Lower lobe of right lung (tissue), 2 donors: ENCODE data around the gene MAP7. TPM values are rescaled to one million over a fixed set of nuclear protein-coding genes. Genes with fewer than 3 reads are reported as not detected.
A peak's percentile ranks its signal among the peaks of the same experiment; 100 is the strongest.

Source experiments
- ATAC-seq, 2 donors: fragments of 200-7000 bp; cut with Tn5 transposase; one replicate each; pipeline ENCODE4 v1.9.1; 2020 to 2022; ENCODE audit warnings: mild to moderate bottlenecking in 2 of 2, moderate library complexity in 2 of 2
- DNase-seq: peaks from one replicate; pipeline ENCODE4 v3.0.0-alpha.2; 2020
- H3K27ac ChIP-seq: fragments of 200-600 bp; one replicate; pipeline ENCODE4 v1.8.0; 2022
- H3K27me3 ChIP-seq: fragments of 200-600 bp; one replicate; pipeline ENCODE4 v1.8.0; 2022; ENCODE audit warnings: low read depth
- H3K36me3 ChIP-seq: fragments of 200-600 bp; one replicate; pipeline ENCODE4 v1.8.0; 2022; ENCODE audit warnings: mild to moderate bottlenecking
- H3K4me1 ChIP-seq: fragments of 200-600 bp; one replicate; pipeline ENCODE4 v1.8.0; 2022
- H3K4me3 ChIP-seq: fragments of 200-600 bp; one replicate; pipeline ENCODE4 v1.8.0; 2022; ENCODE audit warnings: mild to moderate bottlenecking
- H3K9me3 ChIP-seq: fragments of 200-600 bp; one replicate; pipeline ENCODE4 v1.8.0; 2022
- CTCF ChIP-seq: fragments of 200-600 bp; IDR thresholded peaks from one replicate; pipeline ENCODE4 v1.8.0; 2022; ENCODE audit warnings: antibody characterized with exemption, mild to moderate bottlenecking
- intact Hi-C: fragments of 100-400 bp; cut with DNase I; formaldehyde crosslinking; loops from one replicate; pipeline ENCODE4 v1.11.0; 2022
- total RNA-seq: library from RNA; stranded (reverse); fragmentation: NEBNext Ultra II Directional; extraction: Animal tissue kit (Norgen Biotek cat#: 25700); gene quantifications from one replicate; pipeline ENCODE4 v1.2.1, GENCODE V29; 2021
- donor health status: DM: no; HTN: yes; CAD: no; lungs with severe emphysema.

The MAP7 gene
- total RNA-seq, 1 donor from 2014 or later: 18.3 TPM

GRCh38 chr6:136550045-136550329, 235 bp downstream of the MAP7 start:
- H3K4me1 ChIP-seq: peaks cover 20% of the 10 kb centered on the region
- H3K9me3 ChIP-seq: no peaks in the 10 kb centered on the region
- H3K27me3 ChIP-seq: peaks cover 13% of the 10 kb centered on the region
- H3K4me3 ChIP-seq: peak overlapping the region; percentile 68
- H3K27ac ChIP-seq: peak overlapping the region; percentile 77
- no peaks in the 10 kb centered on the region for H3K36me3 ChIP-seq
- intact Hi-C loops: no loop called here
- ATAC-seq: peak; percentile 85 to 89
- no peak for DNase-seq
- no peak for TF ChIP-seq CTCF

- no peaks in the 10 kb centered on the region for H3K9me3 ChIP-seq
- peaks cover 20% of the 10 kb centered on the region for H3K4me1 ChIP-seq
- H3K27me3 ChIP-seq: peaks cover 13% of the 10 kb centered on the region
- TF ChIP-seq CTCF: no peak
- H3K36me3 ChIP-seq: no peaks in the 10 kb centered on the region
- DNase-seq (peak; percentile 50), ATAC-seq (peak; percentile 30 to 46)
- H3K27ac ChIP-seq: peak overlapping the region; percentile 77
- intact Hi-C loops: no loop called here
- H3K4me3 ChIP-seq: peak overlapping the region; percentile 68
These were observed 750 bp downstream of the MAP7 start for GRCh38 chr6:136549300-136550044.

- no peak for TF ChIP-seq CTCF
- intact Hi-C loops: no loop called here
- Histone ChIP-seq H3K4me3 (peak overlapping the region; percentile 68), H3K27ac (no peak overlapping the region), H3K27me3 (peaks cover 13% of the 10 kb centered on the region), H3K36me3 (no peaks in the 10 kb centered on the region), H3K4me1 (peaks cover 20% of the 10 kb centered on the region), H3K9me3 (no peaks in the 10 kb centered on the region)
- ATAC-seq (no peak), DNase-seq (no peak)
These were observed 1.5 kb downstream of the MAP7 start for GRCh38 chr6:136548582-136549299.

GRCh38 chr6:136547871-136548270, 2.4 kb downstream of the MAP7 start:
- no peaks in the 10 kb centered on the region for H3K9me3 ChIP-seq
- H3K36me3 ChIP-seq: no peaks in the 10 kb centered on the region
- no peak overlapping the region for H3K4me3 ChIP-seq
- peaks cover 13% of the 10 kb centered on the region for H3K27me3 ChIP-seq
- DNase-seq: no peak
- H3K4me1 ChIP-seq: peaks cover 20% of the 10 kb centered on the region
- H3K27ac ChIP-seq: no peak overlapping the region
- intact Hi-C loops: no loop called here
- no peak for TF ChIP-seq CTCF
- no peak for ATAC-seq

- no peak overlapping the region for H3K27ac ChIP-seq
- H3K4me3 ChIP-seq: no peak overlapping the region
- H3K36me3 ChIP-seq: no peaks in the 10 kb centered on the region
- ATAC-seq (no peak), DNase-seq (no peak)
- H3K9me3 ChIP-seq: no peaks in the 10 kb centered on the region
- peaks cover 13% of the 10 kb centered on the region for H3K27me3 ChIP-seq
- peak; percentile 34 for TF ChIP-seq CTCF
- H3K4me1 ChIP-seq: peaks cover 20% of the 10 kb centered on the region
- intact Hi-C loops: no loop called here
These were observed 2.9 kb downstream of the MAP7 start for GRCh38 chr6:136547336-136547735.
